Calu3 (cell line): Measurements from ENCODE around the gene XDH. TPM values are rescaled to one million over a fixed set of nuclear protein-coding genes. Genes with fewer than 3 reads are reported as not detected.
A peak's percentile ranks its signal among the peaks of the same experiment; 100 is the strongest.

Source experiments
- BruUV-seq: library from RNA; stranded (reverse); fragments of 400-500 nt; replicated peaks from 2 replicates; lab custom pipeline; 2021; lab: Mats Ljungman, UMichigan
- CTCF ChIA-PET: fragments of 300-600 bp; sonication (Branson Sonifier 250); formaldehyde crosslinking; loops from one replicate; lab custom pipeline; 2022; ENCODE audit warnings: antibody characterized with exemption; lab: Charles Lee
- DNase-seq: peaks from one replicate; pipeline ENCODE4 v3.0.0; 2022
- H3K27ac Mint-ChIP-seq: one replicate; pipeline ENCODE4 v1.8.0; 2022; ENCODE audit warnings: mixed read lengths; ENCODE audit not compliant: unreplicated experiment
- H3K27me3 Mint-ChIP-seq: one replicate; pipeline ENCODE4 v1.8.0; 2022; ENCODE audit warnings: mixed read lengths; ENCODE audit not compliant: unreplicated experiment
- H3K36me3 Mint-ChIP-seq: one replicate; pipeline ENCODE4 v1.8.0; 2022; ENCODE audit warnings: mild to moderate bottlenecking, moderate library complexity, mixed read lengths; ENCODE audit not compliant: insufficient read depth, unreplicated experiment
- H3K4me1 Mint-ChIP-seq: one replicate; pipeline ENCODE4 v1.8.0; 2022; ENCODE audit warnings: mild to moderate bottlenecking, low read depth, mixed read lengths; ENCODE audit not compliant: unreplicated experiment
- H3K4me3 Mint-ChIP-seq: one replicate; pipeline ENCODE4 v1.8.0; 2022; ENCODE audit warnings: mild to moderate bottlenecking, low read depth, moderate library complexity, mixed read lengths; ENCODE audit not compliant: unreplicated experiment
- H3K9me3 Mint-ChIP-seq: one replicate; pipeline ENCODE4 v1.8.0; 2022; ENCODE audit warnings: low read depth, mixed read lengths; ENCODE audit not compliant: unreplicated experiment
- CTCF ChIP-seq: fragments of 200-600 bp; IDR thresholded peaks from one replicate; pipeline ENCODE4 v1.8.0; 2022; ENCODE audit warnings: antibody characterized with exemption; ENCODE audit not compliant: unreplicated experiment
- intact Hi-C: fragments of 100-400 bp; cut with micrococcal nuclease; formaldehyde crosslinking; loops from one replicate; pipeline ENCODE4 v1.10.0; 2022; ENCODE audit not compliant: unreplicated experiment
- total RNA-seq: library from RNA; stranded (reverse); gene quantifications from 2 replicates; pipeline ENCODE4 v1.2.3, GENCODE V29; 2022

XDH gene
- total RNA-seq, 1 experiment from 2014 or later = 4.2 TPM

DNA sequence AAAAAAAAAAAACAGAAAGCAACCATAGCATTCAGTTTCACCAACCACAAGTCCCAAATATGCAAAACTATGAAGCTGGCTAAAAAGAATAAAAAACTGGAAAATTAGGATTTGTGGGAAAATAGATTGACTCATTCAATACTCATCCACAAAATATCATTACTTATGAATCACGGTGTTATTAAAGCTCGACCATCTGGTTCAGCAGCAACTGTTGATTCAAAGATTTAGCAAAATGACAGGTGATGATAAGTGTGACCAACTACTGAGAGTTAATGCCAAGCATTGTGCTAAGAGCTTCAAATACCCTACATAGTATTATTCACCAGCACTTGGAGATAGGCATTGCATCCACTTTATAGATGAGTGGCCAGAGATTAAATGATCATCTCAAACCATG, 26.2 kb upstream of the XDH start:
- CTCF ChIA-PET = interaction anchor here (0.6 kb wide), 1 partner anchor 39 kb away, joined by 3 read pairs; no protein-coding TSS in a partner anchor
- Mint-ChIP-seq H3K27me3 (no peaks in the 10 kb centered on the region), H3K4me3 (no peak overlapping the region), H3K27ac (no peak overlapping the region), H3K9me3 (no peaks in the 10 kb centered on the region), H3K4me1 (no peaks in the 10 kb centered on the region), H3K36me3 (no peaks in the 10 kb centered on the region)
- intact Hi-C loops = no loop called here
- no TSS peak for BruUV-seq
- TF ChIP-seq CTCF = no peak
- DNase-seq = no peak

- CTCF ChIA-PET = no interaction called here
- H3K27me3 Mint-ChIP-seq = no peaks in the 10 kb centered on the region
- no peaks in the 10 kb centered on the region for H3K36me3 Mint-ChIP-seq
- no TSS peak for BruUV-seq
- peak; percentile 46 for TF ChIP-seq CTCF
- no peak overlapping the region for H3K4me3 Mint-ChIP-seq
- peak; percentile 48 for DNase-seq
- H3K27ac Mint-ChIP-seq = no peak overlapping the region
- no peaks in the 10 kb centered on the region for H3K9me3 Mint-ChIP-seq
- intact Hi-C loops = loop anchor here (5.0 kb wide), 1 partner anchor 203 kb away; the partner anchor contains the start of gene EHD3
- H3K4me1 Mint-ChIP-seq = peaks cover 8% of the 10 kb centered on the region
Measured at GRCh38 chr2:31434911-31435310, 20.4 kb upstream of the XDH start.

DNA sequence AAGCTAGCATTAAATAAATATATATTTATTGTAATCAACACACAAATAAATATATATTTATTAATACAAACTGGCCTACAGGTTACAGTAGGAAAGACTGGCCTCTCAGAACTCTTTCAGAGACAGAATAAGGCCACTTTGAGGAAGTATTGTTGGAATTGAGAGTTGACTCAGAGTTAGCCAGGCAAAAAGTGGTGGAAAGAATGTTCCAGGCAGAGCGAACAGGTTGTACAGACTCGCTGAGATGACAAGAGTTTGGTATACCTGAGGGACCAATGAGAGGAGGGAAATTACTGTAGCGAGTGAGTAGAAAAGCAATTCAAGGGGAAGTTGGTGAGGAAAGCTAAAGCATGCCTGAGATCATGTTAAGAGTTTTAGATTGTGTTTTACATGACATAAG, 19.0 kb upstream of the XDH start:
- Mint-ChIP-seq H3K4me1 (peaks cover 22% of the 10 kb centered on the region), H3K36me3 (peaks cover 4% of the 10 kb centered on the region), H3K4me3 (no peak overlapping the region), H3K27me3 (no peaks in the 10 kb centered on the region), H3K27ac (no peak overlapping the region), H3K9me3 (no peaks in the 10 kb centered on the region)
- CTCF ChIA-PET = no interaction called here
- intact Hi-C loops = no loop called here
- TF ChIP-seq CTCF = no peak
- DNase-seq = no peak
- no TSS peak for BruUV-seq

GRCh38 chr2:31430439-31431165, 16.1 kb upstream of the XDH start:
- Mint-ChIP-seq H3K4me3 (peak overlapping the region; percentile 1), H3K36me3 (peaks cover 4% of the 10 kb centered on the region), H3K27ac (peak overlapping the region; percentile 71), H3K27me3 (no peaks in the 10 kb centered on the region), H3K9me3 (no peaks in the 10 kb centered on the region), H3K4me1 (peaks cover 45% of the 10 kb centered on the region)
- no peak for DNase-seq
- TF ChIP-seq CTCF = no peak
- CTCF ChIA-PET = interaction anchor here (0.6 to 1.1 kb wide), 3 partner anchors 15 to 293 kb away, joined by 3 to 4 read pairs (median 4); partner anchors contain the start of gene XDH
- BruUV-seq = no TSS peak
- intact Hi-C loops = no loop called here
